ENCODE measurements around the gene STAT3.

STAT3 gene

DNA sequence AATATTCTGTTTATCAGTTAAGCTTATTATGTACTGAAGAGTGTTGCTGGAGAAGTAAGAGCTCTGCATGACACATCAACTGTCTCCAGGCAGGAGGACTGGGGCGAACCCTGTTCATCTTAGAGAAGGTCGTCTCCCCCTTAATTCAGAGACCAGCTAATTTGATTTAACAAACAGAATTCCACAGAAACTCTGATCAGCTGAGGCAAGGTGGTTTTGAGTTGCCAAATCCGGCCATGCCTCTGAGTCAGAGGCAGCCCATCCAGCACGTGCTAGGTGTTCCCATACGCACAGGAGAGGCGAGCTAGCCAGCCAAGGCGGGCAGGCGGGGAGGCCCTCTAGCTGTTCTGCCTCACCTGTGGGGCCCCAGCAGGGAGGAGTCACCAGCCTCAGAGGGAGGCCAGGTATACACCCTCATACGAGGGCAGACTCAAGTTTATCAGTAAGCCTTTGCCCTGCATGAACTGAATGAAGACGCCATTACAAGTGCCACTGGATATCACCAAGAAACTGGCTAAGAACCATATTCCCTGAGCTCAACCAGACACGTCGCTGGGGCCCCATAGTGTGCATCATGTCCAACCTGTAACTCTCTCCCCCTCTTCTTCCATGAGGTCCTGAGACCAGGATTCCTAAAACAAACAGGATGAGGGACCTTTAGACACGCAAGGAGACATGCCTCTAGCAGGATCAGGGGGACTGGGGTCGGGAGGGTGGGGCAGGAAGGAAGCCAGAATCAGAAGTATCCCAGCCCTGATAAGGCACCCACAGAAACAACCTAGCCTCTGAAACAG, 74.3 kb downstream of the STAT3 start:
- Histone ChIP-seq H3K36me3 (ENCODE audit: control insufficient read depth, insufficient read depth, low read length) (peaks cover 16% of the 10 kb centered on the region), H3K4me1 (ENCODE audit: control insufficient read depth, insufficient read depth, low read length) (peaks cover 12% of the 10 kb centered on the region)

DNA sequence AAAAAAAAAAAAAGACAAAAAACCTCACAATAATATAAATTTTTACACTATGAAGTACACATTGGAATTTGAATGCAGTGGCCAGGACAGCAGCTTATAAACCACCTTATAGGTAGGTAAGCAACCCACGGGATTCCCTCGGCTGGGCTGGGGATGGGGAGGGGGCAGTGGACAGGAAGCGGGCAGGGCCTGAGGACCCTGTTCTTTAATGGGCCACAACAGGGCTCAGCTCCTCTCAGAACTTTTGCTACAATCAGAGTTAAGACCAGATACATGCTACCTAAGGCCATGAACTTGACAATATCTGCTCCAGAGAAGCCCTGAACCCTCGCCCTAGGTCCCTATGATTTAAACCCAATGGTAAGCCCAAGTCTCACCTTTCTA, 74.9 kb downstream of the STAT3 start:
- no peaks in the 10 kb centered on the region for H3K27me3 ChIP-seq (ENCODE audit: control insufficient read depth, insufficient read depth, low read length)
- H3K9ac ChIP-seq (ENCODE audit: low read length) = no peak overlapping the region
- no peaks in the 10 kb centered on the region for H3K9me3 ChIP-seq (ENCODE audit: control insufficient read depth, low read length)
- peaks cover 12% of the 10 kb centered on the region for H3K36me3 ChIP-seq (ENCODE audit: control insufficient read depth, insufficient read depth, low read length)
- peaks cover 12% of the 10 kb centered on the region for H3K4me1 ChIP-seq (ENCODE audit: control insufficient read depth, insufficient read depth, low read length)
- no peak overlapping the region for H3K4me3 ChIP-seq (ENCODE audit: low read length)

More for the DNA sequence above, 74.3 kb downstream of the STAT3 start:
- Histone ChIP-seq H3K9ac (ENCODE audit: low read length) (no peak overlapping the region), H3K9me3 (ENCODE audit: control insufficient read depth, low read length) (no peaks in the 10 kb centered on the region), H3K4me3 (ENCODE audit: low read length) (no peak overlapping the region), H3K27me3 (ENCODE audit: control insufficient read depth, insufficient read depth, low read length) (no peaks in the 10 kb centered on the region)

DNA sequence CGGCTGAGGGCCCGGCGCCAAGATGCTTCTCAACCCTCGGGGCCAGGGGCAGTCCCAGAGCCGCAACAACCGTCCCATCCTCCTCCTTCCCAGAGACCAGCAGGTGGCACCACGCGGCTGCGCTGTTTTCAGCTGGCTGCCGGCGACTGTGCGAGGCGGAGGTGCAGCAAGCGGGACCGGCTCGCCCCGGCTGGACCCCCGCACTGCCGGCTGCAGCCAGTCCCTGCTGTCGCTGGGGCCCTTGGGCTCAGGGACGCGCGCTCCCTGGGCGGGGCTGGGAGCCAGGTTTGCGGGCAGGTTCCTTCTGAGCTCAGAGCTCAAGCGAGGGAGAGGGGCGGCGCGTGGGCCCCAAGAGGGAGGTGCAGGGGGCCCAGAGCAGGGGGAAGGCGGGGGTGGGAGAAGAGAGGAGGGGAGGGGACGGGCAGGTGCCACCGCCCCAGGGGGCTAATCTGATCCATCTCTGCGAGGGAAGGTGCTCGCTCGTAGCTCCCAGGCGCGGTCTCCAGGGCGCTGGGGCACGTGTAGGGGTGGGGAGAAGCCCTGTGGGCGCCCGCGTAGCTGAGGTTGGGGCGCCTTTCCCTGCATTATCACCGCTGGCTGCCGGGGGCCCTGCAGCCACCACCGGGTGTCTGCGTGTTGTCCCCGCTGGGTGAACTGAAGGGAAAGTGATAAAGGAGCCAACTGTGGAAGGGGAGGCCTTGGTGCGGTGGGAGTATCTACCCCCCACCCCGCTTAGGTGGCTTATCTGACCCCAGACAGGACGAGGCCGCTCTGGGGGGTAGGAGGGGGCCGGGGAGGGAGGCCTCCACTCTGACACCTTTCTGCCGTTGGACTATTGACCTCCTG, 75.7 kb downstream of the STAT3 start:
- Histone ChIP-seq H3K4me3 (ENCODE audit: low read length) (no peak overlapping the region), H3K36me3 (ENCODE audit: control insufficient read depth, insufficient read depth, low read length) (peaks cover 13% of the 10 kb centered on the region), H3K9me3 (ENCODE audit: control insufficient read depth, low read length) (no peaks in the 10 kb centered on the region), H3K27me3 (ENCODE audit: control insufficient read depth, insufficient read depth, low read length) (no peaks in the 10 kb centered on the region), H3K4me1 (ENCODE audit: control insufficient read depth, insufficient read depth, low read length) (peaks cover 12% of the 10 kb centered on the region), H3K9ac (ENCODE audit: low read length) (no peak overlapping the region)

DNA sequence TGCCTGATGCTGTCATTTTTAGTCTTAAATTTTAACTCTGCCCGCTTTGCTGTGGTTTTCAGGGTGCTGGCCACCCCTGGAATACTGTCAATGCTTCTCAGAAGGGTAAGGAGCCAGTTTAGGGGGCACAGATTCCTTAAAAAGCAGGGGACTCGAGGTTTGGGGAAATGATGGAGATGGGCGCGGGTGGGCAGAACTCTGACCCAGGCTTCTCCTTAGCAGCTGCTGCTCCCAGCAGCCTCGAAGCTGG, 76.3 kb downstream of the STAT3 start:
- H3K9ac ChIP-seq (ENCODE audit: low read length) = no peak overlapping the region
- no peaks in the 10 kb centered on the region for H3K9me3 ChIP-seq (ENCODE audit: control insufficient read depth, low read length)
- no peaks in the 10 kb centered on the region for H3K27me3 ChIP-seq (ENCODE audit: control insufficient read depth, insufficient read depth, low read length)
- peaks cover 12% of the 10 kb centered on the region for H3K4me1 ChIP-seq (ENCODE audit: control insufficient read depth, insufficient read depth, low read length)
- no peak overlapping the region for H3K4me3 ChIP-seq (ENCODE audit: low read length)
- H3K36me3 ChIP-seq (ENCODE audit: control insufficient read depth, insufficient read depth, low read length) = peaks cover 15% of the 10 kb centered on the region

DNA sequence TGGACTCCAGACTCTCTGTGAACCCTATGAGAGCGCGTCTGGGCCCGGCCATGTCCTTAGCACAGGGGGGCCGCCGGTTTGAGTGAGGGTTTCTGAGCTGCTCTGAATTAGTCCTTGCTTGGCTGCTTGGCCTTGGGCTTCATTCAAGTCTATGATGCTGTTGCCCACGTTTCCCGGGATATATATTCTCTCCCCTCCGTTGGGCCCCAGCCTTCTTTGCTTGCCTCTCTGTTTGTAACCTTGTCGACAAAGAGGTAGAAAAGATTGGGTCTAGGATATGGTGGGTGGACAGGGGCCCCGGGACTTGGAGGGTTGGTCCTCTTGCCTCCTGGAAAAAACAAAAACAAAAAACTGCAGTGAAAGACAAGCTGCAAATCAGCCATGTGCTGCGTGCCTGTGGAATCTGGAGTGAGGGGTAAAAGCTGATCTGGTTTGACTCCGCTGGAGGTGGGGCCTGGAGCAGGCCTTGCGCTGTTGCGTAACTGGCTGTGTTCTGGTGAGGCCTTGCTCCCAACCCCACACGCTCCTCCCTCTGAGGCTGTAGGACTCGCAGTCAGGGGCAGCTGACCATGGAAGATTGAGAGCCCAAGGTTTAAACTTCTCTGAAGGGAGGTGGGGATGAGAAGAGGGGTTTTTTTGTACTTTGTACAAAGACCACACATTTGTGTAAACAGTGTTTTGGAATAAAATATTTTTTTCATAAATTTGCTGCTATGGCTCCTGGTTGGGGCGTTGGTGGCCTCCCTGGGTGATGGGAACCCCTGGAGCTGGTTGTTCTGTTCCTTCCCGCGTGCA, 76.8 kb downstream of the STAT3 start:
- no peaks in the 10 kb centered on the region for H3K27me3 ChIP-seq (ENCODE audit: control insufficient read depth, insufficient read depth, low read length)
- H3K36me3 ChIP-seq (ENCODE audit: control insufficient read depth, insufficient read depth, low read length) = peaks cover 15% of the 10 kb centered on the region
- H3K4me1 ChIP-seq (ENCODE audit: control insufficient read depth, insufficient read depth, low read length) = peaks cover 12% of the 10 kb centered on the region
- H3K4me3 ChIP-seq (ENCODE audit: low read length) = no peak overlapping the region
- no peaks in the 10 kb centered on the region for H3K9me3 ChIP-seq (ENCODE audit: control insufficient read depth, low read length)
- H3K9ac ChIP-seq (ENCODE audit: low read length) = no peak overlapping the region

DNA sequence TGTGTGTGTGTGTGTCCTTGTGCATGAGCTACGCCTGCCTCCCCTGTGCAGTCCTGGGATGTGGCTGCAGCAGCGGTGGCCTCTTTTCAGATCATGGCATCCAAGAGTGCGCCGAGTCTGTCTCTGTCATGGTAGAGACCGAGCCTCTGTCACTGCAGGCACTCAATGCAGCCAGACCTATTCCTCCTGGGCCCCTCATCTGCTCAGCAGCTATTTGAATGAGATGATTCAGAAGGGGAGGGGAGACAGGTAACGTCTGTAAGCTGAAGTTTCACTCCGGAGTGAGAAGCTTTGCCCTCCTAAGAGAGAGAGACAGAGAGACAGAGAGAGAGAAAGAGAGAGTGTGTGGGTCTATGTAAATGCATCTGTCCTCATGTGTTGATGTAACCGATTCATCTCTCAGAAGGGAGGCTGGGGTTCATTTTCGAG, 77.4 kb downstream of the STAT3 start:
- H3K9ac ChIP-seq (ENCODE audit: low read length) = no peak overlapping the region
- H3K4me3 ChIP-seq (ENCODE audit: low read length) = no peak overlapping the region
- peaks cover 12% of the 10 kb centered on the region for H3K4me1 ChIP-seq (ENCODE audit: control insufficient read depth, insufficient read depth, low read length)
- no peaks in the 10 kb centered on the region for H3K27me3 ChIP-seq (ENCODE audit: control insufficient read depth, insufficient read depth, low read length)
- H3K36me3 ChIP-seq (ENCODE audit: control insufficient read depth, insufficient read depth, low read length) = peaks cover 15% of the 10 kb centered on the region
- no peaks in the 10 kb centered on the region for H3K9me3 ChIP-seq (ENCODE audit: control insufficient read depth, low read length)

DNA sequence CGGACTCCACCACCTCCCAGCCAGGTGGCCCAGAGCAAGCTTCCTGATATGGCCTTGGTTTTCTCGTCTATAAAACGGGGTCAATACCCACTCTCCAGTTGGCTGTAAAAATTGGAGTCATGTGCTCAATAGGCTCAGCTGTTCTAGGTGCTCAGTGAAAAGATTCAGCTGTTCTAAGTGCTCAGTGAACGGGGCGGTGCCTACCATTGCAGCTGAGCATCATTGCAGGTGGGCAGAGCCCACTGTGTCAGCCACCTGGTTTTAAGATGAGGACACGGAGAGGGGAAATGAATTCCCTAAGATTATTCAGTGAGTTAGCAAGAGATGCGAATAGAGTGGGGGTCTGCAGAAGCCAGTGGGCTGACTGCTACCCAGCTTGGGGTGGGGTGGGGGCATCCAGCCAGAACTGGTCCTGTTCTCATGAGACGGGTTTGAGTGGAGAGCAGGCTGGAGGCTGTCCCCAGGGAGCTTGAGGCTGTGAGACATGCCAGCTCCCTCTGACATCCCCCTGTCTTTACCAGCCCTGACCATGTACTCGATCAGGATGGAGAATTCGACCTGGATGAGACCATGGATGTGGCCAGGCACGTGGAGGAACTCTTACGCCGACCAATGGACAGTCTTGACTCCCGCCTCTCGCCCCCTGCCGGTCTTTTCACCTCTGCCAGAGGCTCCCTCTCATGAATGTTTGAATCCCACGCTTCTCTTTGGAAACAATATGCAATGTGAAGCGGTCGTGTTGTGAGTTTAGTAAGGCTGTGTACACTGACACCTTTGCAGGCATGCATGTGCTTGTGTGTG, 78.1 kb downstream of the STAT3 start:
- no peaks in the 10 kb centered on the region for H3K27me3 ChIP-seq (ENCODE audit: control insufficient read depth, insufficient read depth, low read length)
- H3K4me3 ChIP-seq (ENCODE audit: low read length) = no peak overlapping the region
- H3K4me1 ChIP-seq (ENCODE audit: control insufficient read depth, insufficient read depth, low read length) = peaks cover 6% of the 10 kb centered on the region
- no peaks in the 10 kb centered on the region for H3K9me3 ChIP-seq (ENCODE audit: control insufficient read depth, low read length)
- peaks cover 12% of the 10 kb centered on the region for H3K36me3 ChIP-seq (ENCODE audit: control insufficient read depth, insufficient read depth, low read length)
- H3K9ac ChIP-seq (ENCODE audit: low read length) = no peak overlapping the region

DNA sequence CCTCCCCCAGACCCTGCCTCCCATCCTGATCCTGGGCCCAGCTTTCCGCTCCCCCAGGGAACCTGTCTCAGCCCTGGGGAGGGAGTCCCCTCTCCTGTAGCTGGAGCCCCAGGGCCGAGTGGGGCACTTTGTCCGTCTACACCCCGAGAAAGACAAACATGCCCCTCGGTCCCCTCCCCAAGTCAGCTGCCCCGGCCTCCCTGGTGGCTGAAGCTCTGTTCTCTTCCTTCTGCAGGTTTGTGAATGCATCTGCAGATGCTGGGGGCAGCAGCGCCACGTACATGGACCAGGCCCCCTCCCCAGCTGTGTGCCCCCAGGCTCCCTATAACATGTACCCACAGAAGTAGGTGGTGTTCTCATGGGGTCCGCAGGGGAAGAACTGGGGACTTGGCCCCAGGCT, 79.1 kb downstream of the STAT3 start:
- no peak overlapping the region for H3K9ac ChIP-seq (ENCODE audit: low read length)
- no peaks in the 10 kb centered on the region for H3K9me3 ChIP-seq (ENCODE audit: control insufficient read depth, low read length)
- H3K4me1 ChIP-seq (ENCODE audit: control insufficient read depth, insufficient read depth, low read length) = peaks cover 3% of the 10 kb centered on the region
- no peak overlapping the region for H3K4me3 ChIP-seq (ENCODE audit: low read length)
- H3K36me3 ChIP-seq (ENCODE audit: control insufficient read depth, insufficient read depth, low read length) = peaks cover 10% of the 10 kb centered on the region
- H3K27me3 ChIP-seq (ENCODE audit: control insufficient read depth, insufficient read depth, low read length) = no peaks in the 10 kb centered on the region

DNA sequence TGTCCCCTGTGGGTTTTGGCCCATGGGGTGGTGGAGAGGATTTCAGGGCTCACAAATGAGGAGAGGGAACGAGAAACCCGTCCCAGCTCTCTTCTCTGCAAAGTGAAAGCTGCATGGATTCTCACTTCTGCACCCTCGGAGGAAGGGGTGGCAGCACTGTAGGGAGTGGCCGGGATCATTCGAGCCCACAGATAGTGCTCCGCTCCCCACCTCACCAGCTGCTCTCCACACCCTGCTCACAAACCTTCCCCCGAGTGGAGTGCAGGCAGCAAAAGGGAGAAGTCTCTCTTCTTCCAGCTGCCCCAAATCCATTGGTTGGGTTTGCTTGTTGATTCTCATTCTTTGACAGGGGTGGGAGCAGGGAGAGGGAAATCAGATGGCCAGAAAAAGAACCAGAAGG, 79.8 kb downstream of the STAT3 start:
- no peaks in the 10 kb centered on the region for H3K27me3 ChIP-seq (ENCODE audit: control insufficient read depth, insufficient read depth, low read length)
- peaks cover 10% of the 10 kb centered on the region for H3K36me3 ChIP-seq (ENCODE audit: control insufficient read depth, insufficient read depth, low read length)

DNA sequence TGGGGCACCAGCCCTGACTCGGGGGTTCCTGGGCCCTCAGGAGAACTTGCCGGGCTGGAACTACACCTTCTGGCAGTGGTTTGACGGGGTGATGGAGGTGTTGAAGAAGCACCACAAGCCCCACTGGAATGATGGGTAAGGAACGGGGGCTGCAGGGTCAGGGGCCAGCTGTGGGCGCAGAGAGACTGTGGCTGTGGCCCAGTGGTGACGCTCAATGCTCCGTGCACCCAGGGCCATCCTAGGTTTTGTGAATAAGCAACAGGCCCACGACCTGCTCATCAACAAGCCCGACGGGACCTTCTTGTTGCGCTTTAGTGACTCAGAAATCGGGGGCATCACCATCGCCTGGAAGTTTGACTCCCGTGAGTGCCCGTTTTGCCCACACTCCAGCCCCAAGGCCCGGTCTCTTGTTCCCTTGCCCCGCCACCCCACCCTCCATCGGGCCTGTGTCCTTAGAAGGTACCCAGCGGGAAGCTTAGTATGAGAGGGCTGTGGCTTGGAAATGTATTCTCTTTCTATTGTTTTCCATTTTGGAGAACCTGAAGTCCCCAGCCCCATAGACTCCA, 80.8 kb downstream of the STAT3 start:
- Histone ChIP-seq H3K36me3 (ENCODE audit: control insufficient read depth, insufficient read depth, low read length) (peaks cover 11% of the 10 kb centered on the region), H3K27me3 (ENCODE audit: control insufficient read depth, insufficient read depth, low read length) (no peaks in the 10 kb centered on the region)

More for the DNA sequence above, 79.8 kb downstream of the STAT3 start:
- Histone ChIP-seq H3K9me3 (ENCODE audit: control insufficient read depth, low read length) (no peaks in the 10 kb centered on the region), H3K4me3 (ENCODE audit: low read length) (no peak overlapping the region), H3K9ac (ENCODE audit: low read length) (no peak overlapping the region), H3K4me1 (ENCODE audit: control insufficient read depth, insufficient read depth, low read length) (no peaks in the 10 kb centered on the region)

DNA sequence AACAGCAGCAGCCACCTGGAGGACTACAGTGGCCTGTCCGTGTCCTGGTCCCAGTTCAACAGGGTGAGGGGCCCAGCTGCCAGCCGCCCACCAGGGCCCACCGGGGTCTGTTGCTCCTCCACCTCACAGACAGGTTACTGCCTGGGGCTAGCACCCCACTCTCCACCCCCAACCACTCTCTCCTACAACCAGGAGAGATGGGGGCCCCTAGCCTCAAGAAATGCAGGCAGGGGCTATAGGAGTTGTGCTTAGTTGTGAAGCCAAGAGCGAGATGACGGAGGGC, 81.9 kb downstream of the STAT3 start:
- Histone ChIP-seq H3K4me1 (ENCODE audit: control insufficient read depth, insufficient read depth, low read length) (no peaks in the 10 kb centered on the region), H3K4me3 (ENCODE audit: low read length) (no peak overlapping the region), H3K9ac (ENCODE audit: low read length) (no peak overlapping the region), H3K9me3 (ENCODE audit: control insufficient read depth, low read length) (no peaks in the 10 kb centered on the region), H3K36me3 (ENCODE audit: control insufficient read depth, insufficient read depth, low read length) (peaks cover 19% of the 10 kb centered on the region), H3K27me3 (ENCODE audit: control insufficient read depth, insufficient read depth, low read length) (no peaks in the 10 kb centered on the region)

More for the DNA sequence above, 80.8 kb downstream of the STAT3 start:
- no peaks in the 10 kb centered on the region for H3K9me3 ChIP-seq (ENCODE audit: control insufficient read depth, low read length)
- H3K4me3 ChIP-seq (ENCODE audit: low read length) = no peak overlapping the region
- H3K9ac ChIP-seq (ENCODE audit: low read length) = no peak overlapping the region
- no peaks in the 10 kb centered on the region for H3K4me1 ChIP-seq (ENCODE audit: control insufficient read depth, insufficient read depth, low read length)
